ENCODE measurements around the gene TMPRSS6. TPM values are rescaled to one million over a fixed set of nuclear protein-coding genes. Genes with fewer than 3 reads are reported as not detected.

TMPRSS6 gene
- total and polyA plus RNA-seq, 2 donors (not counting 1 experiment from before 2014, with no cell fraction given), result 0.03 TPM; not detected in 1

- H3K9ac ChIP-seq (ENCODE audit: low read length), result no peak overlapping the region
- Mint-ChIP-seq H3K27me3 (peaks cover 10% of the 10 kb centered on the region), H3K4me1 (peaks cover 22% of the 10 kb centered on the region), H3K9me3 (ENCODE audit: insufficient read depth) (no peaks in the 10 kb centered on the region), H3K4me3 (no peak overlapping the region), H3K27ac (no peak overlapping the region)
- WGBS (ENCODE audit: insufficient coverage), result 93% methylated on average over 4 of the region's 6 CpGs
- POLR2A ChIA-PET, result no interaction called here
- H3K4me3 ChIP-seq (ENCODE audit: control extremely low read depth in 1 of 5, extremely low read depth in 1 of 5, insufficient read depth in 1 of 5, low read depth in 2 of 5, low read length in 4 of 5), result no peak overlapping the region
- H3K27ac ChIP-seq (ENCODE audit: low read length in 2 of 2), result no peak overlapping the region
- peaks cover 0 to 11% (median 0%) of the 10 kb centered on the region in 4 experiments for H3K27me3 ChIP-seq (replicated peaks in 1 of 4; ENCODE audit: control extremely low read depth in 1 of 4, control insufficient read depth in 3 of 4, insufficient read depth in 4 of 4, low read length in 3 of 4)
- no peak overlapping the region for H2AFZ ChIP-seq (ENCODE audit: insufficient read depth, low read depth, low read length, poor library complexity, severe bottlenecking)
- no peaks in the 10 kb centered on the region for H3K9me3 ChIP-seq (ENCODE audit: control extremely low read depth in 1 of 3, control insufficient read depth in 2 of 3, insufficient read depth in 1 of 3, low read length in 2 of 3)
- intact Hi-C loops (cut with micrococcal nuclease), result no loop called here
- no peak for ATAC-seq (ENCODE audit: low read depth)
- no peak overlapping the region for H3K4me2 ChIP-seq (replicated peaks; ENCODE audit: low read depth, low read length, poor library complexity, severe bottlenecking)
- TF ChIP-seq CTCF (IDR thresholded peaks at IDR 0.05) (no peak), EZH2 (IDR thresholded peaks at IDR 0.05; ENCODE audit: borderline replicate concordance, insufficient read depth, low read depth, low read length, poor library complexity, severe bottlenecking) (no peak)
- CTCF ChIA-PET, result interaction anchor here (0.7 to 2.5 kb wide), 5 partner anchors 69 to 304 kb away, joined by 3 to 10 read pairs (median 4); partner anchors contain the start of gene IL2RB
- no peaks in the 10 kb centered on the region for H3K79me2 ChIP-seq (ENCODE audit: control insufficient read depth, insufficient read depth, low read length)
- no peaks in the 10 kb centered on the region for H3K36me3 ChIP-seq (replicated peaks in 1 of 2; ENCODE audit: control extremely low read depth in 1 of 2, control insufficient read depth in 1 of 2, extremely low read depth in 1 of 2, insufficient read depth in 2 of 2, low read length in 1 of 2)
- DNase-seq, result no peak
- H3K4me1 ChIP-seq (ENCODE audit: control insufficient read depth in 2 of 2, insufficient read depth in 2 of 2, low read length in 2 of 2), result peaks cover 4 to 15% of the 10 kb centered on the region in 2 donors
- no peaks in the 10 kb centered on the region for H4K20me1 ChIP-seq (ENCODE audit: control insufficient read depth, insufficient read depth, low read length, poor library complexity, severe bottlenecking)
These were observed 29.1 kb downstream of the TMPRSS6 start for GRCh38 chr22:37080438-37080837.

- TF ChIP-seq EZH2 (IDR thresholded peaks at IDR 0.05; ENCODE audit: borderline replicate concordance, insufficient read depth, low read depth, low read length, poor library complexity, severe bottlenecking) (no peak), CTCF (IDR thresholded peaks at IDR 0.05) (no peak)
- Mint-ChIP-seq H3K27me3 (peaks cover 14% of the 10 kb centered on the region), H3K4me1 (peaks cover 22% of the 10 kb centered on the region), H3K4me3 (peak overlapping the region; percentile 29), H3K27ac (peak overlapping the region; percentile 59), H3K9me3 (ENCODE audit: insufficient read depth) (no peaks in the 10 kb centered on the region)
- H3K4me3 ChIP-seq (ENCODE audit: control extremely low read depth in 1 of 5, extremely low read depth in 1 of 5, insufficient read depth in 1 of 5, low read depth in 2 of 5, low read length in 4 of 5), result no peak overlapping the region
- H3K27me3 ChIP-seq (replicated peaks in 1 of 4; ENCODE audit: control extremely low read depth in 1 of 4, control insufficient read depth in 3 of 4, insufficient read depth in 4 of 4, low read length in 3 of 4), result peaks cover 0 to 16% (median 2%) of the 10 kb centered on the region in 4 experiments
- POLR2A ChIA-PET, result interaction anchor here (0.5 to 1.1 kb wide), 2 partner anchors 84 to 707 kb away, joined by 3 read pairs; no protein-coding TSS in a partner anchor
- no peaks in the 10 kb centered on the region for H4K20me1 ChIP-seq (ENCODE audit: control insufficient read depth, insufficient read depth, low read length, poor library complexity, severe bottlenecking)
- peak; percentile 55 for ATAC-seq (ENCODE audit: low read depth)
- H3K9ac ChIP-seq (ENCODE audit: low read length), result no peak overlapping the region
- H3K27ac ChIP-seq (ENCODE audit: low read length in 2 of 2), result no peak overlapping the region
- peak; percentile 64 for DNase-seq
- no peak overlapping the region for H2AFZ ChIP-seq (ENCODE audit: insufficient read depth, low read depth, low read length, poor library complexity, severe bottlenecking)
- 56% methylated on average over 15 of the region's 15 CpGs for WGBS (ENCODE audit: insufficient coverage)
- peaks cover 4 to 15% of the 10 kb centered on the region in 2 donors for H3K4me1 ChIP-seq (ENCODE audit: control insufficient read depth in 2 of 2, insufficient read depth in 2 of 2, low read length in 2 of 2)
- H3K9me3 ChIP-seq (ENCODE audit: control extremely low read depth in 1 of 3, control insufficient read depth in 2 of 3, insufficient read depth in 1 of 3, low read length in 2 of 3), result no peaks in the 10 kb centered on the region
- no peaks in the 10 kb centered on the region for H3K36me3 ChIP-seq (replicated peaks in 1 of 2; ENCODE audit: control extremely low read depth in 1 of 2, control insufficient read depth in 1 of 2, extremely low read depth in 1 of 2, insufficient read depth in 2 of 2, low read length in 1 of 2)
- intact Hi-C loops (cut with micrococcal nuclease), result loop anchor here (2.0 kb wide), 1 partner anchor 87 kb away; no protein-coding TSS in a partner anchor
- H3K79me2 ChIP-seq (ENCODE audit: control insufficient read depth, insufficient read depth, low read length), result no peaks in the 10 kb centered on the region
- no peak overlapping the region for H3K4me2 ChIP-seq (replicated peaks; ENCODE audit: low read depth, low read length, poor library complexity, severe bottlenecking)
- CTCF ChIA-PET, result interaction anchor here (0.7 to 2.5 kb wide), 7 partner anchors 42 to 304 kb away, joined by 3 to 10 read pairs (median 4); partner anchors contain the start of gene IL2RB
These were observed 29.8 kb downstream of the TMPRSS6 start for GRCh38 chr22:37079668-37080171.
